Measurements from ENCODE around the gene UQCRHL.

DNA sequence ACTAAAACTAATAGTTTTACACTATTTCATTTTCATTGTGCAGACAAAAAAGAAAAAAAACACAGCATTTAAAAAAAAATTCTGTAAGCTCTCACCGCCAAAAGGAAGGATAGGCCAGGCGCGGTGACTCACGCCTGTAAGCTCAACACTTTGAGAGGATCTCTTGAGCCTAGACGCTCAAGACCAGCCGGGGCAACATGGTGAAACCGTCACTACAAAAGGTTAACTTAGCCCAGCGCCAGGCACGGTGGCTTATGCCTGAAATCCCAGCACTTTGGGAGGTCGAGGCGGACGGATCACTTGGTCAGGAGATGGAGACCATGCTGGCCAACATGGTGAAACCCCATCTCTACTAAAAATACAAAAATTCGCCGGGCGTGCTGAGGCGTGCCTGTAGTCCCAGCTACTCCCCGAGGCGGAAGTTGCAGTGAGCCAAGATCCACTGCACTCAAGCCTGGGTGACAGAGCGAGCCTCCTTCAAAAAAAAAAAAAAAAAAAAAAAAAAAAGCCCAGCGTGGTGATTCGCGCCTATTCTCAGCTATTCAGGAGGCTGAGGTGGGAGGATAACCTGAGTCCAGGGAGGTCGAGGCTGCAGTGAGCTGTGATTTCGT is 25.7 kb upstream of the UQCRHL start:
- TF ChIP-seq, protein P1, sequence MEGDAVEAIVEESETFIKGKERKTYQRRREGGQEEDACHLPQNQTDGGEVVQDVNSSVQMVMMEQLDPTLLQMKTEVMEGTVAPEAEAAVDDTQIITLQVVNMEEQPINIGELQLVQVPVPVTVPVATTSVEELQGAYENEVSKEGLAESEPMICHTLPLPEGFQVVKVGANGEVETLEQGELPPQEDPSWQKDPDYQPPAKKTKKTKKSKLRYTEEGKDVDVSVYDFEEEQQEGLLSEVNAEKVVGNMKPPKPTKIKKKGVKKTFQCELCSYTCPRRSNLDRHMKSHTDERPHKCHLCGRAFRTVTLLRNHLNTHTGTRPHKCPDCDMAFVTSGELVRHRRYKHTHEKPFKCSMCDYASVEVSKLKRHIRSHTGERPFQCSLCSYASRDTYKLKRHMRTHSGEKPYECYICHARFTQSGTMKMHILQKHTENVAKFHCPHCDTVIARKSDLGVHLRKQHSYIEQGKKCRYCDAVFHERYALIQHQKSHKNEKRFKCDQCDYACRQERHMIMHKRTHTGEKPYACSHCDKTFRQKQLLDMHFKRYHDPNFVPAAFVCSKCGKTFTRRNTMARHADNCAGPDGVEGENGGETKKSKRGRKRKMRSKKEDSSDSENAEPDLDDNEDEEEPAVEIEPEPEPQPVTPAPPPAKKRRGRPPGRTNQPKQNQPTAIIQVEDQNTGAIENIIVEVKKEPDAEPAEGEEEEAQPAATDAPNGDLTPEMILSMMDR (IDR thresholded peaks at IDR 0.05; ENCODE audit: low read depth, low read length, poor library complexity, severe bottlenecking): no peak
- no peak for TF ChIP-seq EZH2phosphoT487 (IDR thresholded peaks at IDR 0.05; ENCODE audit: borderline replicate concordance, low read length)
